Middle frontal gyrus (tissue), 1 donor: ENCODE results near the gene PAQR5.
"Not testable (repeated sequence)": the region's sequence is repeated elsewhere in the genome, so short reads cannot be mapped to it uniquely, and the experiment has no call there.

Experiments used
- DNase-seq: peaks from one replicate; pipeline ENCODE4 v3.0.0-alpha.2; 2015; ENCODE audit warnings: low spot score; ENCODE audit errors: extremely low spot score

PAQR5 gene

GRCh38 chr15:69417581-69417980 lies 118.9 kb downstream of the PAQR5 start:
- no peak for DNase-seq

GRCh38 chr15:69421498-69421897 lies 122.8 kb downstream of the PAQR5 start:
- DNase-seq = no peak

DNA sequence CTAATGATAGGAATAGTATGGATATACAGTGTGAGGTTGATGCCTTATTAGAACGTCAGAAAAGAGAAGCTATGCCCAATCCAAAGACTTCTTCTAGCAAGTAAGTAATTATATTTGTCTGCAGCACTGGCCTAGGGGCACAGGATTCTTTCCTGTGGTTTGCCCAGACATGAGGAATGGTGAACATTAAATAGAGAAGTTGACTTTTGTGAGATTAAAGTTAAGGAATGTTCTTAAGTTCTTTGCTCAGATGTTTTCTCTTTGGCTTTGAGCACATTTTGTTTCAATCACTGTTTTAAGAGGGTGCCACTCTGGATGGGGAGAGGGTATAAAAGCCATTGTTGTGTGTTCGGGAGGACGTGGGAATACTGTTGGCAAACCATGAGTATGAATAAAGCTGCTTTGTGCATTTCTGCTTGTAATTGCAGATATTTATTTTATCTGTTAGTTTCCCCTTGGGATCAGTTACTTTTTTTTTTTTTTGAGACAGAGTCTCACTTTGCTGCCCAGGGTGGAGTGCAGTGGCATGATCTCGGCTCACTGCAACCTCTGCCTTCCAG lies 123.7 kb downstream of the PAQR5 start:
- DNase-seq = no peak

DNA sequence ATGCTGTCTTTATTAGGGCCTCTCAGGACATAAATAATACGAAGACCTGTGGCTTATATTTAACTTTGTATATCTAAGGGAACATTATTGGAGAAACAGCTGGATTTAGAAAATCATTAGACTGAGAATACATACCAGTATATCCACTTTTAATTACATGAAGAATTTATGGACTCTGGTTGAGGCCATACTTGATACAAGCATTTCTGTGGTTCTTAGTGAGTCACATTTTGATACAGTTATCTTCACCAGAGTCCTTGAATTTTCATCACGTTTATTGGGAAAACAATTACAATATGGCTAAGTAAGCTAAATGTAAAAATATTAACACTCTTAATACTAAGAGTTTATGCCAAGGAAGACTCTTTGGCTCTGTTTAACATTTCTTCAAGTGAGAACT lies 125.3 kb downstream of the PAQR5 start:
- no peak for DNase-seq

GRCh38 chr15:69424748-69425413 lies 126.2 kb downstream of the PAQR5 start:
- DNase-seq = no peak

- DNase-seq = no peak
Observed at GRCh38 chr15:69433831-69434230, 135.1 kb downstream of the PAQR5 start.

GRCh38 chr15:69434238-69434637 lies 135.5 kb downstream of the PAQR5 start:
- DNase-seq = no peak

DNA sequence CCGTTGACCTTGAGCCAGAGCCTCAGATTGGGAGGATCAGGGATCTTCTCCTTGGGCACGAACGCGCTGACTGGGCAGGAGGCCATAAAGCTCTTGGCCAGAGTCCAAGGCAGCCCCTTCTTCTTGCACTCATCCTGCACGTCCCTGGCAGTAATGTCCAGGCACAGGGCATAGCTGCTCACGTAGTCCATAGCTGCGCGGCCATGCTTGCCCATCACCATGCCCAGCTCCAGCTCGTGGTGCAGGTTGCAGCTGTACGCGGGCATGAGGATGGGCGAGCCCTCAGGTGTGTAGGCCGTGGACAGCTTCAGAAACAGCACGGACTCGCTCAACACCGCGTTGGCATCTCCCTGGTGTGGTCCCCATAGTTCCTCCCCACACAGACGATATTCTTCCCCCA lies 136.0 kb downstream of the PAQR5 start:
- no peak for DNase-seq

- no peak for DNase-seq
Observed at GRCh38 chr15:69435985-69436384, 137.3 kb downstream of the PAQR5 start.

DNA sequence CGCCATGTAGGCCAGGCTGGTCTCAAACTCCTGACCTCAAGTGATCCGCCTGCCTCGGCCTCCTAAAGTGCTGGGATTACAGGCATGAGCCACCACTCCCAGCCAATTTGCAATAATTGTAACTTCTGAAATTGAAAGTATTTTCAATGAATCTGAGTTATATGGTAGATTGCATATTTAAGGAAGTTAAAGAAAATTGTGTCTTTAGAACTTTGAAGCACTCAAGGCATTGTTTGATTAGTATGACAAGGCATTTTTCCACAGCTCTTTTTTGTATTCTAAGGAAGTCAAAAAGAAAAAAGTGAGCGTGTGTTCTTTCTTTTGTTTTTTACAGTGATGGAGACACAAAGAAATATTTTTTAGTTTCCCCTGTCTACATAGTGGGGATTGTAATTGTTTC lies 138.2 kb downstream of the PAQR5 start:
- DNase-seq = no peak

GRCh38 chr15:69439623-69440022 lies 140.9 kb downstream of the PAQR5 start:
- DNase-seq = no peak

- DNase-seq = no peak
Observed at GRCh38 chr15:69443032-69443611, 144.4 kb downstream of the PAQR5 start.

DNA sequence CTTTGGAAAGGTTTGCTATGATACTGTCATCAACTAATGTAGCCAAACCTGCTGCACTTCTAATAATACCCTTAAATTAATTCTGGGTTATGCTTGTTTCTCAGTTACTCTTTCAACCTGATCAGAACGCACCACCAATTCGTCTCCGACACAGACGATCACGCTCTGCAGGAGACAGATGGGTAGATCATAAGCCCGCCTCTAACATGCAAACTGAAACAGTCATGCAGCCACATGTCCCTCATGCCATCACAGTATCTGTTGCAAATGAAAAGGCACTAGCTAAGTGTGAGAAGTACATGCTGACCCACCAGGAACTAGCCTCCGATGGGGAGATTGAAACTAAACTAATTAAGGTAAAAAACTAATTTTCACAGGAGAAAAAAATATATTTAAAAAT lies 146.0 kb downstream of the PAQR5 start:
- no peak for DNase-seq

DNA sequence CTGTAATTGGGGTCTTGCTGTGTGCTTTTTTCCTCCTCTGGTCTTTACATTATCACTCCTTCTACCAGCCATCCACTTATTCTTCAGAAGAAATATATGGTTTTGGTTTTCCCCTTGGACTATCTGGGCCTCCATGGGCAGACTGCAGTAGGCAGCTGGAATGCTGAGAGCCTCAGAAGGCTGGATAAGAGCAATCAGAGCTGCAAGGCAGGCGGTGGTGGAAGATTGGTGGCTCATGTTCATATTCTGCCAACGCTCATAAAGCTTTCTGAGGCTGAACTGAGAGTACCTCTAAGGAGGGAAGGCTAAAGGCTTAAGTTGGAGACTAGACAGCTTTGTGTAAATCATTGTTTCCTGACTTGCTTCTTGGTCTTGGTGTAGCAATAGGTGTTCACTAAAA lies 148.2 kb downstream of the PAQR5 start:
- DNase-seq = no peak

- DNase-seq = not testable (repeated sequence)
Observed at GRCh38 chr15:69450221-69450620, 151.5 kb downstream of the PAQR5 start.

GRCh38 chr15:69450968-69451695 lies 152.4 kb downstream of the PAQR5 start:
- DNase-seq = no peak

- DNase-seq = no peak
Observed at GRCh38 chr15:69451951-69452691, 153.4 kb downstream of the PAQR5 start.

DNA sequence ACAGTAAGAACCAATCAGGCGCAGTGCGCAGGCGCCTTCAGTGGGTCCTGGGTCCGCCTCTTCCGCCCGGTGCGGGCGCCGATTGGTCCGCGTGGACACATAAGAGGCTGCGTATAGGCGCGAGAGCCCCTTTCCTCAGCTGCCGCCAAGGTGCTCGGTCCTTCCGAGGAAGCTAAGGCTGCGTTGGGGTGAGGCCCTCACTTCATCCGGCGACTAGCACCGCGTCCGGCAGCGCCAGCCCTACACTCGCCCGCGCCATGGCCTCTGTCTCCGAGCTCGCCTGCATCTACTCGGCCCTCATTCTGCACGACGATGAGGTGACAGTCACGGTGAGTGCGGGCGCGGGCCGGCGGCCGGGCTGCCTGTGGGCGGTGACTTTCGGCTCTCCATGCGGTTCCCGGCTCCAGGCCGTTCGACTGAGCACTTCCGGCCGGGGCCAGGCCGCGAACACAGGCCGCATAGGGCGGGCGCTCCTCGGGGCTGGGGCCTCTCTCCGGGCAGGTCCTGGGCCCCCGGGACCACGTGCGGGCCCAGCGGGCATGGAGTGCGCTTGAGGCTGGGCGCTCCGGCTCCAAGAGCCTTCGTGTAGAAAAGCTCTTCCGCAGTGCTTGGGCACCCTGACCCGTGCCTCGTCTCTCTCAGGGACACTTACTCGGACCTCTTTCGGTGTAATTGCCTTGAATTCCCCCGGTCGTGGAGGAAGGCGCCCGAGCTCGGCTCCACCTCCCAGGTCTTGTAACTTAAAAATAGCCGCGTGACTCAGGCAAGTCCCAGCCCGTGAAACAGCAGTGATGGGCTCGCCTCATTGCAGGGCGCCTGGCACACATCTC lies 154.2 kb downstream of the PAQR5 start, which contains the start of gene RPLP1:
Gene RPLP1 (plus strand): TSS at position 127 of the 830 bp plus-strand sequence. CDS start 131 bp downstream, at position 258.
- DNase-seq = peak; percentile 96

DNA sequence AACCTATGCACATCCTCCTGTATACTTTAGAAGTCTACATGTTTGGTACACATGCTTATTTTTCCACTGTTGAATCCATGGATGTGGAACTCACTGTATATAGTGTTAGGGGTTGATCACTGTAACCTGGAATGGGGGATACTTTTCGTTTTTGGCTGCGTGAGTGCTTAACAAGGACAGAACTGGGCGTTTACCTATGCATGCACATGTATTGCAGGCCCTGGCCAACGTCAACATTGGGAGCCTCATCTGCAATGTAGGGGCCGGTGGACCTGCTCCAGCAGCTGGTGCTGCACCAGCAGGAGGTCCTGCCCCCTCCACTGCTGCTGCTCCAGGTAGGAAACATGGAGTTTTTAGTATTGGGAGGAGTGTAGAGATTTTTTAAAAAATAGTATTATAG lies 156.2 kb downstream of the PAQR5 start:
- DNase-seq = no peak
